Measurements from ENCODE around the gene PTER. TPM values are rescaled to one million over a fixed set of nuclear protein-coding genes. Genes with fewer than 3 reads are reported as not detected.

PTER gene
- total and polyA plus RNA-seq, 11 donors, result 3.4 to 19.3 (median 12.9) TPM

GRCh38 chr10:16481052-16481728 lies 44.4 kb downstream of the PTER start:
- no peak for TF ChIP-seq POLR2A (IDR thresholded peaks at IDR 0.05)
- TF ChIP-seq, protein P1, sequence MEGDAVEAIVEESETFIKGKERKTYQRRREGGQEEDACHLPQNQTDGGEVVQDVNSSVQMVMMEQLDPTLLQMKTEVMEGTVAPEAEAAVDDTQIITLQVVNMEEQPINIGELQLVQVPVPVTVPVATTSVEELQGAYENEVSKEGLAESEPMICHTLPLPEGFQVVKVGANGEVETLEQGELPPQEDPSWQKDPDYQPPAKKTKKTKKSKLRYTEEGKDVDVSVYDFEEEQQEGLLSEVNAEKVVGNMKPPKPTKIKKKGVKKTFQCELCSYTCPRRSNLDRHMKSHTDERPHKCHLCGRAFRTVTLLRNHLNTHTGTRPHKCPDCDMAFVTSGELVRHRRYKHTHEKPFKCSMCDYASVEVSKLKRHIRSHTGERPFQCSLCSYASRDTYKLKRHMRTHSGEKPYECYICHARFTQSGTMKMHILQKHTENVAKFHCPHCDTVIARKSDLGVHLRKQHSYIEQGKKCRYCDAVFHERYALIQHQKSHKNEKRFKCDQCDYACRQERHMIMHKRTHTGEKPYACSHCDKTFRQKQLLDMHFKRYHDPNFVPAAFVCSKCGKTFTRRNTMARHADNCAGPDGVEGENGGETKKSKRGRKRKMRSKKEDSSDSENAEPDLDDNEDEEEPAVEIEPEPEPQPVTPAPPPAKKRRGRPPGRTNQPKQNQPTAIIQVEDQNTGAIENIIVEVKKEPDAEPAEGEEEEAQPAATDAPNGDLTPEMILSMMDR (IDR thresholded peaks at IDR 0.05), result no peak
- WGBS, 4 donors, result 44 to 57% (median 53%) methylated on average over 5 of the region's 5 CpGs
- Histone ChIP-seq H3K36me3 (peaks cover 0 to 7% (median 0%) of the 10 kb centered on the region in 9 donors), H3K27me3 (no peaks in the 10 kb centered on the region), H3K4me1 (peaks cover 0 to 3% (median 0%) of the 10 kb centered on the region in 12 donors), H3K9me3 (no peaks in the 10 kb centered on the region), H3K4me3 (no peak overlapping the region), H3K27ac (no peak overlapping the region)
- ATAC-seq (no peak), DNase-seq (no peak)
- intact Hi-C loops (cut with DNase I), result no loop called here

DNA sequence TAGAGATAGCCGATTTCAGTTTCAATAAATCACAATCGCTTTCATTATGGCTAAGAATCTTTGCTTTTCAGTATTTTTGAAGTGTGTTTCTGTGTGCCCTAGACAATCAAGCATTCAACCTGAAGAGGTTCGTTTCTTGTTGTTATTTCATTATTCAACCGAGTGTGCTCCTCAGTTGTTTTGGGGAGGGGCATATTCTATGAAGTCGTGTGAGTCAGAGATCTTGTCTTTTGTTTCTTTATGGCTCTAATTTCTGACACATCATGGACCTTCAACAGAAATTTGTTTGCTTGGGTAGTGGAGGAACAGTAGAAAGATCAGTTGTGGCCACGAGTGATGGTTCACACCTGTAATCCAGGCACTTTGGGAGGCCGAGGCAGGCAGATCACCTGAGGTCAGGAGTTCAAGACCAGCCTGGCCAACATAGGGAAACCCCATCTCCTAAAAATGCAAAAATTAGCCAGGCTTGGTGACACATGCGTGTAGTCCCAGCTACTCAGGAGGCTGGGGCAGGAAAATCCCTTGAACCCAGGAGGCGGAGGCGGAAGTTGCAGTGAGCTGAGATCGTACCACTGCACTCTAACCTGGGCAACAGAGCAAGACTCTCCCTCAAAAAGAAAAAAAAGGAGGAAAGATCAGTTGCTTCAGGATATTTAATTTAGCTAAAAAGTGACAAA lies 46.6 kb downstream of the PTER start:
- ATAC-seq (no peak), DNase-seq (no peak)
- intact Hi-C loops (cut with DNase I), result no loop called here
- Histone ChIP-seq H3K9me3 (no peaks in the 10 kb centered on the region), H3K4me3 (no peak overlapping the region), H3K27ac (no peak overlapping the region), H3K27me3 (no peaks in the 10 kb centered on the region), H3K36me3 (peaks cover 0 to 29% (median 15%) of the 10 kb centered on the region in 9 donors), H3K4me1 (peaks cover 0 to 3% (median 0%) of the 10 kb centered on the region in 12 donors)
- WGBS, 4 donors, result 91 to 93% (median 92%) methylated on average over 11 of the region's 11 CpGs
- no peak for TF ChIP-seq POLR2A (IDR thresholded peaks at IDR 0.05)
- TF ChIP-seq, protein P1 (IDR thresholded peaks at IDR 0.05), result no peak

DNA sequence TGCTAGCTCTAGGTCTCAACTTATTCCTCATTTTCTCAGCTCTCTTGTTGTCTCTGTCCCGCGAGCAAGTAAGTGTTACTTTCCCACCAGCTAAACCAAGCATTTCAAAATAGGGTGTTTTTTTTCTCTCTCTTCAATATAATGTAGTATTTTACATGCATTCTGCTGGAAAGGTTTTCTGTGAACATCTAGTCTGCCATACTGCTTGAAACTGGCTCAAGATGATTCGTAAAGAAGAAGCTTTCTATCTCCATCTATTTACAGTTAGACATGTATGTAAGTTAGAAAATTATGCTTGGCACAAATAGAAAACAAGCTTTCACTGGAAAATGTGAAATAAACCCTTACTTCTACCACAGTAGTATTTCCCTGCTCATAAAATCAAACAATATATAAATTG lies 53.7 kb downstream of the PTER start:
- peaks cover 0 to 36% (median 22%) of the 10 kb centered on the region in 9 donors for H3K36me3 ChIP-seq
- 96 to 98% (median 97%) methylated on average over 3 of the region's 3 CpGs for WGBS, 4 donors
- no peak for DNase-seq
- no peak for ATAC-seq
- no peak overlapping the region for H3K4me3 ChIP-seq
- no peak overlapping the region for H3K27ac ChIP-seq
- TF ChIP-seq, protein P1 (IDR thresholded peaks at IDR 0.05), result no peak
- no peak for TF ChIP-seq POLR2A (IDR thresholded peaks at IDR 0.05)
- H3K9me3 ChIP-seq, result no peaks in the 10 kb centered on the region
- H3K4me1 ChIP-seq, result peaks cover 0 to 5% (median 0%) of the 10 kb centered on the region in 12 donors
- intact Hi-C loops (cut with DNase I), result no loop called here
- H3K27me3 ChIP-seq, result no peaks in the 10 kb centered on the region

DNA sequence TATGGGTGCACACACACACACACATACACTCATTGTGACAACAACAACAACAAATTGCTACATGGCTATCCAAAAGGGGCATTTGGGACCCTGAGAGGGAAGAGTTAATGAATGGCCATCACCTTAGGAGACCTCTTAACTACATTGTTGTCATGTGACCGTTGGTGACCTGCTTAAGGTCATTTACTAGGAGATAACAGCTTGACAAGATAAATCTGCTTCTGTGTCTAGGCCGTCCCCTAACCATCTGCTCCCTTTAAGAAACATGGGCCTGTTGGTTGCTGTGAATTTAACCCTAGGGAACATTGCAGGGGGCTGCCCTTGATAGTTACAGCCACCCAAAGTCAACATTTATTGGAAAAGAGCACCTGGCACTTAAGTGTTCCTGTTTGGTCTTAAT lies 55.1 kb downstream of the PTER start:
- ATAC-seq, result no peak
- intact Hi-C loops (cut with DNase I), result no loop called here

More for the DNA sequence above, 55.1 kb downstream of the PTER start:
- WGBS, 4 donors, result 14 to 42% (median 20%) methylated on average over 2 of the region's 2 CpGs
- Histone ChIP-seq H3K27me3 (no peaks in the 10 kb centered on the region), H3K36me3 (peaks cover 0 to 32% (median 14%) of the 10 kb centered on the region in 9 donors), H3K27ac (no peak overlapping the region), H3K4me3 (no peak overlapping the region), H3K4me1 (peaks cover 0 to 5% (median 0%) of the 10 kb centered on the region in 12 donors), H3K9me3 (no peaks in the 10 kb centered on the region)
- TF ChIP-seq, protein P1 (IDR thresholded peaks at IDR 0.05), result no peak
- TF ChIP-seq POLR2A (IDR thresholded peaks at IDR 0.05), result no peak
- no peak for DNase-seq
